ENCODE results near the gene RBM19.

RBM19 gene

DNA sequence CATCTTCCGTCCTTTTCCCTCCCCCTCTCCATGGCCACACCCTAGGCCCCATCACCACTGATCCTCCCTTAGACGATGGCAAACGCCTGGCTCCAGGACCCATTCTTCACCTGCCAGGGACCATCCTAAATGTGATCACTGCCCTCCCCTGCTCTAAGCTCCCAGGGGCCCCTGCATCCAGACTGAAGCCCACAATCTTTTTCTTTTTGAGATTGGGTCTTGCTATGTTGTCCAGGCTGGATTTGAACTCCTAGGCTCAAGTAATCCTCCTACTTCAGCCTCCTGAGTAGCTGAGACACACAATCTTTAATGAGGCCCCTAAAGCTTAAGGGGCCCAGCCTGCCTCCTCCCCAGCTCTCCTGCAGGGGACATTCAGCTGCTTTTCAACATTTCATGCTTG, 15.3 kb downstream of the RBM19 start:
- no peak for DNase-seq

DNA sequence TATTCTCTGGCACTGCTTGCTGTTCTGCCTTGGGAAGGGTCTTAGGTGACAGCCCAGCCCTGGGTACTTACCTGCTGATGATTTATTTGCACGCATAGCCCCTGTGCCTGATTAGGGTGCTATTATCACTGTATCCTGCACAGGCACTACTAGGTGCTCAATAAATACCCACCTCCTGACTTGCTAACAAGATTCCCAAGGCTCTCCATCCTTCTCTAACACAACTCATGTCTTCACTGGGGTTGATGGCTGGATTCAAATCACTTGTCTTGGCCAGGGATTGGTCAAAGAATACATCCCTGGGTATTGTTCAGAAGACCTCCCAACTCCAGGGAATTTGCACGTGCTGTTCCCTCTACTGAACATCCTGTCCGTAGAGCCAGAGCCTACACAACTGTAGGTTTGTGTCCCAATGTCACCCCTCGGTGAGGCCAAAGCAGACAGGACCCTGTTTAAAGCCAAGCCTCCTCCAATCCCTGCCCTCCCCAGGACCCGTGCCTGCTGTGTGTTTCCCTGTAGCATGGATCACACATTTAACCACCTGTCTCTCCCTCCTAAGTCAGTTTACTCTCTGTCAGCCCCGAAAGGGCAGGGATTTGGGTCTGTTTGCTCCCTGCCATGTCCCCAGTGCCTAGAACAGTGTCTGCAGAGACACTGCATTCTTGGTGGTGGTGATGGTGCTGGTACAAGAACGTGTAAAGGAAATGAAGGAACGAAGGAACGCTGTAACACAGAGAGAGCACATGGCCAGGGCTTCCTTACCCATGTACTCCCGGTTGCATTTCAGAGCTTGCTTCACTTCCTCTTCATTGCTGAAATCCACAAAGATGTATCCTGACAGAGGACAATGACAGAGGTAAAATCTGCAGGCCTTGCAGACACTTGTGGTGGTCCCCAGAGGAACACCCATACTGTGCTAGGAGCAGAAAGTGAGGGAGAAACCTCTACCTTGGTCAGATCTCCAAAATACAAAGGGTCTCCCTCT, 16.5 kb downstream of the RBM19 start:
- DNase-seq = no peak

DNA sequence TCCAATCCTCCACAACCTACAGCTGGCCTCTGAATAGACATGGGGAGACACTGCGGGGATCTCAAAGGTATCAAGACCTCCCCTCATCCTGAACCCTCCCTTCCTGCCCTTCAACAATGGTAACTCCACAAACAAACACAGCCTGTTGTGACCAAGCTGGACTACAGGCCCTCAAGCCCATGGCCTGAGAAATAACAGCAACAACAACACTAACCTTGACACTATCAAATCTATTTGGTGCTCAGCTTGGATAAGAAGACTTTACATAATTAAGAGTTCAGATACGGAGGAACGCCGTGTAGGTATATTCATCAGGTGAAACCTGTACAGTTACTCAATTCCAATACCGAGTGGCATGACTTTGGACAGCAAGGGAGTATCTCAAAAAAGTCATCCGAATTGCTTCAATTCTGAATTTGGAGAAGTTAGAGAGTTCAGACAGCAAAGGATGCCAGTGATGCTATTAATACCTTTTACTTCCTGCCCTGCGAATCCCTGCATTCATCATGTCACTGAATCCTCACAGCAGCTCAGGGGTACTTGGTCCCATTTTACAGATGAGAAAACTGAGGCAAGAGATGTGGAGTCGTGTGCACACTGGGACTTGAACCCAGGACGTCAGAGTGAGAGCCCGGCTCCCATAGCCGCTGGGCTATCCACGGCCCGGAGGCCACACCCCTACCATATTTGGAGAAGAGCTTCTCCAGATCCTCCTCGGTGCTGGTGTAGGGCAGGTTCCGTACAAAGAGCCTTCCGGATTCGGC, 17.8 kb downstream of the RBM19 start:
- DNase-seq = no peak

DNA sequence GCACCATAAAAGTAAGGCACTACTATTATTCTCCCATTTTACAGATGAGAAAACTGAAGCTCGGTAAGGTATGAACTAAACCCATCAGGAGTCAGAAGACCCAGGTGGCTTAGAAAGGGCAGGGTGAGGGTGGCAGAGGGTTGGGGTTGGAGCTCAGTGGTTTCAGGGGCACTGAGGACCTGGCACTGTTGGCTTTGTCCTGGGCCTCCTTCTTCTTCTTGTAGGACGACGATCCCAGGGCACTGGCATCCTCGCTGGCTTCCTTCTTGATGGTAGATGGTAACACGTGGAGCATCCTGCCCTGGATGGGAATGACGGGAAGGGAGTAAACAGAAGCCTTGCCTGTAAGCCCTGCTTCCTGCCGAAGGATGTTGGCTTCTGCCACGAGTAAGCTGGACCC, 19.9 kb downstream of the RBM19 start:
- no peak for DNase-seq

DNA sequence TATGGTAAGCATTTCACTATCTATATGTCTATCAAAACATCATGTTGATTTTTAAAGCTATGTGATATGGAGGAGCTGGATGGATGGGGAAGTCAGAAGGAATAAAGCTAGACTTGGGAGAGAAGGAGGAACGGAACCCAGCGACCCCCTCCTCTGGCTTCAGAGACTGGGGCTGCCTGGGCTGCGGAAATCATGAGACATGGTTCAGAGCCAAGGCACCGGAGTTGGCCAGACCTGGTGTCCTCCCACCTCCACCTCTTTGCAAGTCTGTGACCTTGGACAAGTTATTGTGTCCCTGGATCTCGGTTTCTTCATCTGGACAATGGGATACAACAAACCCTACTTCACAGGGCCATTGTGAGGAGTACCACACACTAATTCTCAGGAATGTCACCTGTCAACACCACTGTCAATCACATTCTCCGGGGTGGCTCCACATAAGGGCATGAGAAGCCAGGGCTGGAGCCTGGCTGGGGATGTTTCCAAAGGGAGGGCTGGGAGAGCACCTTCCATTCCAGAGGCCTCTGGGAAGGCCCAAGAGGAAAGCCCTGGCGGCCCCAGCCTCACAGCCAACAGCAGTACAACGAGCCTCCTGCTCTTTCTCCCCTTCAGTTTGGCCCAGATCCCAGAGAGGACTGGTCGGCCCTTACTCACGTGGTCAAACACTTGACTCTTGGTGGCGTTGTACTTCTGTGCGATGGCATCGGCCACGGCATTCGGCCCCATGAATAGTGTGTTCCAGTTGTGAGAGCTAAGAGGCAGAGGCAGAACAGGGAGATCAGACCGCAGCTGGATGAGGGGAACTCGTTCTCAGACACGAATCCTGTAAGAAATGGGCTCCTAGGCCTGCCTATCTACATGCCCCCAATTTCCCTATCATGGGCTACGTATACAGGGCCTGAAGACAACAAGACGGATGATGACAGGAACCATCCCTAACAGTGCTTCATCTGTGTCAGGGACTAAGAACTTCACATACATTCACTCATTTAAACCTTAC, 20.7 kb downstream of the RBM19 start:
- no peak for DNase-seq

DNA sequence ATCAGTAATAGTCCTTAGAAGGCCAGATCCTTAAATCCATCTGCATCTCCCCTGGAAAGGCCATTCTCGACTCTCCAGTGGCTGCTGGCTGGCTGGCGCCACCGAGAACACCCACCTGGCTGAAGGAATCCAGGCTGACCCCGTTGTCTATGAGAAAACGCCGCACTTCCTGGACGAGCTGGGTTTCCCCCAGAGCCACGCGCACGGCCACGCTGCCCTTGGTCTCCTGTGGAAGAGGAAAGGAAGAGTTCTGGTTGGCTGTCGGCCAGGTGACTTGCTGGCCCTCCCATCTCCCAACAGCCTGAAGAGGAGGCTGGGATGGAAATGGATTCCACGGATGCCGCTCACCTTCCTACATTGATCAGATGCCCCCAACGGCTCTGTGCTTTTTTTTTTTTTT, 23.9 kb downstream of the RBM19 start:
- DNase-seq = no peak

DNA sequence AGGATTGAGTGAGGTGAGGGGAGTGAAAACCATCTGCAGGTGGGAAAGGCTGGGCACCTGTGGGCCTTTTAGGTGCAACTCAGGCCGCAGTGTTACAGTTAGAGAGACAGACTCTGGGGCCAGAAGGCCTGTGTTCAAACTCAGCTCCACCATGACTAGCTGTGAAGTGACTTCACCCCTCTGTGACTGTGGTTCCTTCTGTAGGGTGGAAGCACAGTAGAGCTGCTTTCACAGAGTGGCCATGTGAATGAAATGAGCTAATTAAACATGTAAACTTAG, 25.0 kb downstream of the RBM19 start:
- no peak for DNase-seq

DNA sequence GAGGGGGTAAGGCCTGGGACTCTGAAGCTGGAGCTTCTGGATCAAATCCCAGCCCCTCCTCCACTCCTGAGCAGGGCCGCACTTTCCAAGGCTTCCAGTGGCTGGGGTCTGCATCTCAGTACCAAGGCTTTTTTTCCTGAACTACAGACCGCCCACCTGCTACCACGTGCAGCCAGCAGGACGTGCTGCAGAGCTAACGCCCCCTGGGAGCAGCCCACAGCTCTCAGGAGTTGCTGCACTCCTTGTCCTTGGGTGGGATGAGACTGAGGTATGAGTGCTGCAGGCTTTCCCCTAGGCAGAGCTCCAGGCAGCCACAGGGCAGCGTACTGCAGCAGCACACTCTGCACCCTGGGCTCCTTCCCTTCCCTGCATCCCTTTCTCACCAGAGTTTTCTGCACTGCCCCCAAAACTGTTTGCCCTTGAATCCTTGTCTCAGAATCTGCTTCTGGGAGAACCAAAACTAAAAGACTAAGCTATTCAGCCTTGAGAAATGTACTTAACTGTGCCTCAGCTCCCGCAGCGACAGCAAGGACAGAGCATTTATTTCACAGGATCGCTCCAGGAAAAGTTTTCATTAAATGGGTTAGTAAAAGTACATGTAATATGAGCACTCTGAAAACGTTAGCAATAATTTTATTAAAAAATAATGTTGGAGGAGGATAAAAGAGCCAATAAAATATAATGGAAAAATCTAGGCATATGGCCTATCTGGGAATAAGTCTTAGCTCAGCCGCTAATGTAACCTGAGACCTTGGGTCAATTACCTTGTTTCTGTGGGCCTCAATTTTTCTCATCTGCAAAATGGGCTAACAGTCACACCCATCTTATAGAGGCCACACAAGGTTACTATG, 25.5 kb downstream of the RBM19 start:
- DNase-seq = no peak

DNA sequence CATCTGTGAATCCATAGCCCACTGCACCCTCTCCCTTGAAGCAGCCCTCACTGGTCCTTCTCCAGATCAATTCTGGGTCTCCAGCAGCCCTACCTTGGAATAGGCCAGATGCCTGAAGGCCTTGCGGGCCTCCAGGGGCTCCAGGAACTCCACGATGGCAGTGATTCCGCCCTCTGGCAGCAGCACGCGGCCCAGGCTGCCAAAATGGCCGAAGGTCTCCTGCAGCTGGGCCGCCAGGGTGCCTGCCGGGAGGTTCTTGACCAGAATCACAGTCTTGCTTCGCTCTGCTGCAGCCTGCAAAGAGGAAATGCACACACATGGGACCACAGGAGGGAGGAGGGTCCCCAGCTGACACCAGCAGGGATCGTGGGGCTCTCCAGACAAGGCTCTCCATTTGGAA, 26.3 kb downstream of the RBM19 start:
- no peak for DNase-seq

DNA sequence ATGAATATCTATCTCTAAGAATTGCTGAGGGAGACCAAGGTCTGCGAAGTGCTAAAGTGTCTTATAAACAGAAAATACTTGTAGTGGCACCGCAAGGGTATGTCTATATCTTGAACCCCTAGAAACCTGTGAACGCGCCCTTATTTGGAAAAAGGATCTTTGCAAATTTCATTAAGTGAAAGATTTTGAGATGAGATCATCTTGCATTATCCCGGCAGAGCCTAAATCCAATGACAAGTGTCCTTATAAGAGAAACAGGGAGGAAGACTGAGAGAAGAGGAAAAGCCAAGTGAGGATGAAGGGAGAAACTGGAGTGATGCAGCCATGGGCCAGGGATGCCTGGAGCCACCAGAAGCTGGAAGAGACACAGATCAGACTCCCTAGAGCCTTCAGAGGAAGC, 27.7 kb downstream of the RBM19 start:
- DNase-seq = no peak

DNA sequence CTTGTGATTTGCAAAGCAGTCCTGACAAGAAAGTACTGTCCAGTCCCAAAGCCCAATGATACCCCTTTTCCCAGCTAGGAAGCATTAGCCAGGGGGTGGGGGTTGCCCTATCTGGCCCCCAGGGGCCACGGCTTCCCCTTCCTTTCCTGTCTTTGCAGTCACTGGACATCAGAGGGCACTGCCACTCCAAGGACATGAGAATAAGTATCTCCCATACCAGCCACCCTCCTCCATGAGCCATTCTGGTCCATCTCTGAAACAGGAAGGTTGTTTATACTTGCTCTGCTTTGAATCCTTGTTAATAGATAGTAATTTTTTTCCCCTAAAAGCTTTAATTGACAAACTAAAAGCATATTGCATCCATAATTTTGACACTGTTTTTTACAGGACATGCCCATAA, 29.7 kb downstream of the RBM19 start:
- DNase-seq = no peak

DNA sequence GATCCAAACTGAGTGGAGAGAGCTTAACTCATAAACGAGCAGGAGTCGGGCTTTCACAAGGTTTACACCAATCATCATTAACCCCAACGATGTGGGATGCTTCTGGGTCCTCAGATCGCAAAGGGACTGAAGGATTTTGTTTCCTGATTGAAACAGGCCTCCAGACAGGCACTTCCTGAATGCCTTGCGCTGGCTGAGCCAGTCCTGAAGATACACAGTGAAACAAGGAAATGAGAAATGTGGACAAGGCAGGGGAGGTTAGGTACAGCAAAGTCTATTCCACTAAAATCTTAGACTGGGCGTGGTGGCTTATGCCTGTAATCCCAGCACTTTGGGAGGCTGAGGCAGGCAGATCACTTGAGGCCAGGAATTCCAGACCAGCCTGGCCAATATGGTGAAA, 30.7 kb downstream of the RBM19 start:
- no peak for DNase-seq

DNA sequence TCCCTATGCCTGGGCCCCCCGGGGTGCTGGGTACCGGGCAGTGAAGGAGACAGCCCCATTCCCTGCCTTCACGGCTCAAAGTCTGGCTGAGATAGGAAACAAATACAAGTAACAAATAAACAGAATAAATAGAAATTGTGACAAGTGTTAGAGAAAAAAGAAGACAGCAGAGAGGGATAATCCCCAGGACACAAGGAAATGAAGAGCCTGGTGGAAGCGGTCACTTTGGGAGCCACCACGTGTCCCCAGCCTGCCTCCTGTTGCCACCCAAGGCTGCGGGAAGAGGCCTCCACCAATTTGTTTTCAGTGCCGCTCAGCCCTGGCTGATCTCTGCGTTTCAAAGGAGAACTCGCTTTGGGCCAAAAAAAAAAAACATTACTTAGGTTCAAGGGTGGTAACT, 31.2 kb downstream of the RBM19 start:
- DNase-seq = no peak

DNA sequence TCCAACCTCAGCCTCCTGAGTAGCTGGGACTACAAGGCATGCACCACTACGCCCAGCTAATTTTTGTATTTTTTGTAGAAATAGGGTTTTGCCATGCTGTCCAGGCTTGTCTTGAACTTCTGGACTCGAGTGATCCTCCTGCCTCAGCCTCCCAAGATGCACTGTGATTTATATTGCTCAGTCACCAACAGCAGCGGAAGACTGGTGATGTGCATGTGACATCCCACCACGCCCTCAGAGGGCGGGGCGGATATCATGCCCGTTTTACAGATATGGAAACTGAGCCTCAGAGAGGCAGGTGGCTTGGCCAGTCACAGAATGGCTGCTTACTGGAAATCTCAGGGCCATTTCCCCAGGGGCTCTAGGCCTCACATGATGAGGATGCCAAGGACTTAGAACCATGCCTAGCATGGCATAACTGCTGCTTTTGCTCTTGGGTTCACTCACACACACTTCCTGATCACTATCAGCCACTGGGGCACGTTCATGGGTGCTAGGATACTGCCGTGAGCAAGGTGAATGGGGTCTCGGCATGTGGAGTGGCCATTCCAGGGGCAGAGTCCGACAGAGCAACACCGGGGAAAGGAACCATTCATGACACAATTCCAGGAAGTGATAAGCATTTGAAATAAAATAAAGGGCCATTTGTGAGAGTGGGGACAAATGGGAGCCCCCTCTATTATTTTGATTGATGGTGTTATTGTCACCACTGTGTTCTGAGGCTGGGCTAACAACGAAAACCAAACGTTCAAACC, 31.9 kb downstream of the RBM19 start:
- no peak for DNase-seq

DNA sequence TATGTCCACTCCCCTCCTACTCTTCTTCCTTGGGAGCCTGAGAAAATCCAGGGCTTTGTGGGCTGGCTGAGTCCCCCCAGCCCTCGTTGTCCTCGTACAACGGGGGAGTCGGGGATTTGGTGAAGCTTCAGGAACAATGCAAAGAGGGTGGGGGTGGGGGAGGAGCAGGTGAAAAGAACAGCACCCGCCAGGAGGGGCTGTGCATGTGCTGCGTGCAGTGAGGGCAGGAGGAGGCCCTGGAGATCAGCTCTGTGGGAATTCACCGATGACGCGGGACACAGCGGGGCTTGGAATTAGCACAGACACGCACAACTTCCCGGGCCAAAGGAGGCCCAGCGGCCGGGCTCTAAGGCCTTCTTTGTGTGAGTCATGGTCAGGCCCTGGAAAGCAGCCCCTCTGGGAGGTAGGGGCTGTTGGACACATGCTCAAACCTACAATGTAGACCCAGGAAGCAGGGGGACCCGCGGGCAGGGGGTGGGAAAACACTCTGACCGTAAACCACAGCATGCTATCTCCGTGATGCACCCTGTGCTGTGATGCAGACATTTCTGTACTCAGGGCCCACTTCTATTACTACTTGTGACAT, 32.8 kb downstream of the RBM19 start:
- DNase-seq = no peak

DNA sequence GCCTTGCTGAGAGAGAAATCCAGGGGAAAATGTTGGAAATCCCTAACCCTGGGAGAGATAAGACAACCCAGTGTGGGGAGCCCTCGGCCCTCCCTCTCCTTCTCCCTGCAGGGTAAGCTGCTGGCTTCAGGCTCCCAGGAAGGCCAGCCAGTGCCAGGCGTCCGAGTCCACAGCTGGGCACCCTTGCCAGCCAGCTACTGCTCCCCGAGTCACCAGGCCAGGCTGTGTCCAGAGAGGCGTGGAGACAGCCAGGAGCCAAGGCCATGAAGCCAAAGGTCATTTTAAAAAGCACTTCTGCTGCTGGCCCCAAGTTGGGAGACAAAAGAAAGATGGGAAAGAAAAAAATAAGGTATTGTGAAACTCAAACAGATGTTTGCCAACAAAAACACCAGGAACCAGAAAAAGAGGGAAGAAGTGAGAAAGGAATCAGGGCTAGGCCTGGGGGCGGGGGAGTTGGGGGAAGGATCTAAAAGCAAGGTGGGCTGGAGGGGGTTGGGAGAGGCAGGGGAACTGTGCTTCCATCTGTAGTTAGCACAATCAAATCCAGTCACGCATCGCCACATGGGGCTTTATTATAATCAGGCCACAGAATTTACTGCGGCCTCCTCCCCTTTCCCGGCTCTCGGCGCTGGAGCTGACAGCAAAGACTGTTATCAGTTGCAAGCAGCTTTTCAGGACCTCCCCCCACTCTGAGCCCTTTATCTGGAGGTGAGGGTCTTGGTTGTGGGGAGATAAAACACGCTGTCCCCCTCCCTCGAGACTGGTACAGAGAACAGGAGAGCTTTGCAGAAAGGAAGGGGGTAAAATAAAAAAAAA, 33.5 kb downstream of the RBM19 start:
- DNase-seq = no peak

DNA sequence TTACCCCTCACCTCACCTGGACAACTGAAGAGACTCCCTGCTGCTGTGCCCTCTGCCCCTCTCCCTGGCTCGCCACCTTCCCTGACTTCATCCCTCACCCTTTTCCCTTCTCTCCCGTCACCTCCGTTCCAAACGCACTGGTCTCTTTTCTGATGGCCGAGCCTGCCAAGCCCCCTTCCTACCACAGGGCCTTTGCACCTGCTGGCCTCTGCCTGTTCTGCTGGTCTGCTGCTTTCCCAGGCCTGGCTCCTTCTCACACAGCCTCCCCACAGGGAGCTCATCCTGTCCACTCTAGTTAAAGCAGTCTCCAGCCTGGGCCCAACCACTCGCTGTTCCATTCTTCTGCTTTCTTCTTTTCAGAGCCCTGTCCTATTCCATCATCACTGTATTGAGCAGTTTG, 34.6 kb downstream of the RBM19 start:
- no peak for DNase-seq

DNA sequence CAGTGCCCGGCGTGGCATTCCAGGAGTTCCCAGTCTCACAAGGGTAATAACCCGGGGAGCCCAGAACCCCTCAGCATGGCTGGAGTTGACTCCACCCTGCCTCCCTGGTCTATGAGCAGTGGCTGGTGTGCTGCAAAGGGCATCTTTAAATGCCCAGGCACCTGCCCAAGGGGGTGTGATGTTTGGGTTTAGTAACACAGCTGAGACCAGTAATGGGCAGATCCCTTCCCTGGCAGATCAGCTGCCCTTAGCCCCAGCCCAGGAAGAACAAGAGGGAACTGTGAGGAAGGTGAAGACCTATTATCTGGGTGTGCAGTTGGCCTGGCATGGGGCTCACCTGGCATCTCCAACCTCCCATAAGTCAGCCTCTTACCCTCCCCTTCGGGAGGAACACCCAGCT, 35.9 kb downstream of the RBM19 start:
- DNase-seq = no peak

DNA sequence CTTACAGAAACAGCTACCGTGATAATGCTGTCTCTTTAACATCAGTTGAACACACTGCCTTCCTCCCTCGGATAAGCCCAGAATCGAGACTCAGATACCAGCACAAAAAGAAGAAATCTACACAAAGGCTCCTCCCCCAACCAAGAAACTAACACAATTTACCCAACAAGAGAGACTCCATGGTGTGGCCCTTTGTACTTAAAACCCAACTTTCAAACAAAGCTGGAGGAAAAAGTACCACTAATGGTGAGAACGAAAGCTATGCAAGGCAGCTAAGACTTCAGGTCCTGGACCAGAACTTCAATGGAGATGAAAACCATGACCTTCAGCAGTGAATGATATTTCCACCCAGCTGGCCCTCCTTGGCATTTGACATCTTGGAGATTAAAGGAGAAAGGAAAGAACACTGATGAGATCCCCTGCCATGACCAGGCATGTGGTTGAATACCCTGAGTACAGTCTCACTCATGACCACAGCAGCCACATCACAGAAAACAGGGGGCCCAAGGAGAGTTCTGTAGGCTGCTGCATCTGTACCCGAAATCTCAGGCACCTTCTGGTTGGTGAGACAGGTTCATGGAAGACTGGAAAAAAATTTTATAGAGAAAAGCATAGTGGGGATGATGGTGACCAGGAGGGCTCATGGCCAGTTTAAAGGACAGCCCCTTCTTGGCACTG, 36.7 kb downstream of the RBM19 start:
- no peak for DNase-seq

DNA sequence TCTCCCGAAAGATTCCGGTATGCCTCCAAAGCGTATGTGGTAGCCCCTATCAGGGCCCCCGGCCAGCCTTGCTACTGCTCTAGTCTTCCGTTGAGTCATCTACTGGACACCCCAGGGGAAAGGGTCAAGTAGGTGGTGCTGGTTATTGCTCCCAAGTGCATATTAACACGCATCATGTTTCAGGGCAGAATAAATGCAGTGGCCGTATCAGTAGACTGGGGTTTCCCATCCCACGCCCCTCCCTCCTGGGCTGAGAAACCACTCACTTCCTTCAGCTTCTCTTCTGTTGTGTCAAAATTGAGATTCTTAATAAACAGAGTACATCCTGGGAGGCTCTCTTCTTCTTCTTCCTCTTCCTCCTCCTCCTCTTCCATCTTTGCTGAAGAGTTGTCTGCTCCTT, 39.3 kb downstream of the RBM19 start:
- no peak for DNase-seq
